GM18517 (cell line): Measurements from ENCODE around the gene NUP188.

Experiments used
- ATAC-seq: cut with Tn5 transposase; IDR thresholded peaks from one replicate; pipeline ENCODE4 v1.9.1; 2021; ENCODE audit warnings: mild to moderate bottlenecking, moderate library complexity; ENCODE audit not compliant: unreplicated experiment

The NUP188 gene

DNA sequence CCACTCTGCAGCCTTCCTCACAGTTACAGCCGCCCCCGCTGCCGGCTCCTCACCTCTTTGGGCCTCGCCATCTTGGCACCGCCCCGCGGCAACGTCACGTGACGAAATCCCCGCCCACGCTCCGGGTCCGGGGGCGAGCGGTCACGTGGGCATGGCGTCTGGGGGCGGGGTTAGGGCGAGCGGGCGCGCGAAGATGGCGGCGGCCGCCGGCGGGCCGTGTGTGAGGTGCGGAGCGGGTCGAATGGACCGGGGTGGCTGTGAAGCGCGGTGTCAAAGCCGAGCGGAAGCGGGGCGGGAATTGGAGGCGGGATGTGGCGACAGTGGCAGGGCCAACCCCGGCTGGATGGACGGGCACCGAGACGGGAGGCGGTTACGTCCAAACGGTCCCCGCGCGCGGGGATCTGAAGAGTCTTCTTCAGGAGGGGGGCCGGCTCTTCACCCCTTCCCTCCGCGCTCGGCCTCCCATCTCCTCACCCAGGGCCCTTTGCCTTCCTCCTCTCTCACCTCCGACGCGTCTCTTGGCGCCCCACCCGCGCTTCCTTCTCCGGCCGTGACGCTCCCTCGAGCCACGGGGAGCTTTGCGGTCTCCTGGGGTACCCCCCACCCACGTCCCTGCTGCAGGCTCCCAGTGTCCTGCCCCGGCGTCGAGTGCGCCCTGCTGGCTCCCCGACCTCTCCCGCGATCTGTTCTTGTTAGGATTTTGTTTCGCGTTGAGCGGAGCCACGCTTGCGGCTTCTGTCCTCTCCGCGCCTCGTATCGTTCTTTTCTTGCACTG lies at the start of gene NUP188, which contains the start of gene DOLK:
TSS of gene NUP188 (plus strand) at position 173 of the 775 bp plus-strand sequence. CDS start at position 194, 21 bp downstream.
TSS of gene DOLK (minus strand) at position 77 of the 775 bp plus-strand sequence. CDS start 300 bp downstream, outside the sequence.
- ATAC-seq: peak; percentile 62

- ATAC-seq: no peak
Observed at GRCh38 chr9:128898382-128898781, 49.1 kb upstream of the NUP188 start.

DNA sequence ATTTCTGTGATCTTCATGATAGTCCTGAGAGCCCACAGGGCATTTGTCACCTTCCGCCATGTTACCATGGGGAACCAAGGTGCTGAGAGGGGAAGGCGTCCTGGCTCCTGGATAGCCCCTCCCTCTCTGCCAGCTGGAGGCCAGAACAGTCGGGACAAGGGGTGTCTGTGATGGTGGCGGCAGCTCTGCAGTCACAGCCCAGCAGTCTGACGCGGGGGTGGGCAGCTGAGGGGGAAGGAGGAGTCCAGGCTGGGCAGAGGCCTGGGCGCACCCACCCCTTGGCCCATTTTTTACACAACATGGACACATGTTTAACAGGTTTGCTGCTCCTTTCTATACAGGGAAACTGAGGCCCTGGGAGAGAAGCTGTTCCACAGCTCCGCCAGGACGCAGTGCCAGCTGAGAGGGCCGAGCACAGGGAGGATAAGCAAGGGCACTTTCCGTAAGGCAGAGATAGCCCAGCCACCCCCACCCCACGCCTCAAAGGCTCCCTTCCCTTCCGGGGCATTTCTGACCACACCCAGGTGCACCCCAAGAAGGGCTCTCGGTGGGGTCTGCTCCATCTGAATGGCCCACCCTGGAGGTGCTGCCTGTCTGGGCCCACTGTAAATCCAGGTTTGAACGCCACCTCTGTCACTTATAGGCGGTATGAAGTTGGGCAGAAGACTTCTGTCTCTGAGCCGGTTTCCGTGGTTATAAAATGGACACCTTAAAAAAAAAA lies 48.5 kb upstream of the NUP188 start:
- ATAC-seq: no peak

DNA sequence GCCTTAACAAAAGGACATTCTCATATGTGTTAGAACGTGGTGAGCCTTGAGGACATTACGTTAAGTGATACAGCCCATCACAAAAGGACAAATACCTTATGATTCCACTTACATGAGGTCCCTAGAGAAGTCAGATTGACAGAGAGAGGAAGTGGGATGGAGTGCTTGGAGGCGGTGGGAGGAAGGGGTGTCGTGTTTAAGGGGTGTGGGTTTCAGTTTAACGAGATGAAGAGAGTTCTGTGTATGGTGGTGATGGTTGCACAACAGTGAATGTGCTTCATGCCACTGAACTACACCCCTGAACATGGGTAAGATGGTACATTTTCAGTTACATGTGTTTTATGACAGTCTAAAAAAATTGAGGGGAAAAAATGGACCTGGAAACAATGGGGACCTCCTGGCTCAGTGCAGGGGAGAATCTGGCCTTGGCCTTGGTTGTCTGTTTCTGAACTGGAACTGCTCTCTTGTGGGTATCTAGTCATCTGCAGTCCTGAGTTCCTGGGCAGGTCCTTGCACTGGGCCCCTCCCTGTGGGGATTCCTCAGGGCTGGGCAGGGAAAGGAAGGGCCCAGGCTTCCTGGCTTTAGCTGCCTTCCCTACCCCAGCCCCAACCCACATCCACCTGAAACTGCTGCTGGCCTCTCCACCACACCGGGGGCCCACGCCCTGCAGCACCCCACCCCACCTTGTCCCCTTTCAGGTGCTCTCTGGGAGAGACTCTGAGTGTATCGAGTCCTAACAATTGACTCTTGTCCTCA lies 47.8 kb upstream of the NUP188 start:
- no peak for ATAC-seq

DNA sequence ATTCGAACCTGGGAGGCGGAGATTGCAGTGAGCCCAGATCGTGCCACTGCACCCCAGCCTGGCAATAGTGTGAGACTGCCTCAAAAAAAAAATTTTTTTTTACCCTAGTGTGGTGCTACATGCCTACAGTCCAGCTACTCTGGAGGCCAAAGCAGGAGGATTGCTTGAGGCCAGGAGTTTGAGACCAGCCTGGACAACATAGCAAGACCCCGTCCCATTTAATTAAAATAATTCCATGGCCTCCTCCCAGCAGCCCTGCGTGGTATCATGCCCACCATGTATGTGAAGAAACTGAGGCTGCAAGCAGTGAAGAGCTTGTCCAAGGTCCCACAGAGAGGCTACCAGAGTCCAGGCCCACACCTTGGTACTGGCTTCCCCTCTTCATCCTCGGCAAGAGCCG lies 46.1 kb upstream of the NUP188 start:
- ATAC-seq: no peak

GRCh38 chr9:128901822-128902221 lies 45.7 kb upstream of the NUP188 start:
- peak; percentile 17 for ATAC-seq

GRCh38 chr9:128902351-128903078 lies 45.0 kb upstream of the NUP188 start:
- peak; percentile 75 for ATAC-seq

GRCh38 chr9:128903079-128903461 lies 44.4 kb upstream of the NUP188 start:
- ATAC-seq: no peak

DNA sequence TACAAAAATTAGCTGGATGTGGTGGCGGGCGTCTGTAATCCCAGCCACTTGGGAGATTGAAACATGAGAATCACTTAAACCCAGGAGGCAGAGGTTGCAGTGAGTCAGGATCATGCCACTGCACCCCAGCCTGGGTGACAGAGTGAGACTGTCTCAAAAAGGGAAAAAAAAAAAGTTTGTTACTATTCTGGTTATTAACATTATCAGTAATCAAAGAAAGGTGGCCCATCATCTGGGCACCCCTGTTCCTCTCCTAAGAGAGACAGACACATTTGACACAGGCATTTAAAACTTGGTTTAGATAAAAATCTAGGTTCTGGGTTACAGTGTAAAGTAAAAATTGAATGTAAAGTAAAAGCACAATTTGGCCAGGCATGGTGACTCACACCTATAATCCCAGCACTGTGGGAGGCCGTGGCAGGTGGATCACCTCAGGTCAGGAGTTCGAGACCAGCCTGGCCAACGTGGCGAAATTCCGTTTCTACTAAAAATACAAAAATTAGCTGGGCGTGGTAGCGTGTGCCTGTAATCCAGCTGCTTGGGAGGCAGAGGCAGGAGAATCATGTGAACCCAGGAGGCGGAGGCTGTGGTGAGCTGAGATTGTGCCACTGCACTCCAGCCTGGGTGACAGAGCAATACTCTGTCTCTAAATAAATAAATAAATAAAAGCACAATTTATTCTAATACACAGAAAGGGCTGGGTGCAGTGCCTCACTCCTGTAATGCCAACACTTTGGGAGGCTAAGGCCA lies 43.5 kb upstream of the NUP188 start:
- ATAC-seq: no peak

GRCh38 chr9:128905964-128906363 lies 41.5 kb upstream of the NUP188 start:
- ATAC-seq: no peak

- ATAC-seq: no peak
Observed at GRCh38 chr9:128906741-128907140, 40.8 kb upstream of the NUP188 start.

DNA sequence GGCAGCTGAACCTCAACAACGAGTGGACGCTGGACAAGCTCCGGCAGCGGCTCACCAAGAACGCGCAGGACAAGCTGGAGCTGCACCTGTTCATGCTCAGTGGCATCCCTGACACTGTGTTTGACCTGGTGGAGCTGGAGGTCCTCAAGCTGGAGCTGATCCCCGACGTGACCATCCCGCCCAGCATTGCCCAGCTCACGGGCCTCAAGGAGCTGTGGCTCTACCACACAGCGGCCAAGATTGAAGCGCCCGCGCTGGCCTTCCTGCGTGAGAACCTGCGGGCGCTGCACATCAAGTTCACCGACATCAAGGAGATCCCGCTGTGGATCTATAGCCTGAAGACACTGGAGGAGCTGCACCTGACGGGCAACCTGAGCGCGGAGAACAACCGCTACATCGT lies 39.1 kb upstream of the NUP188 start:
- no peak for ATAC-seq

GRCh38 chr9:128909859-128910258 lies 37.6 kb upstream of the NUP188 start:
- no peak for ATAC-seq

GRCh38 chr9:128910906-128911305 lies 36.6 kb upstream of the NUP188 start:
- no peak for ATAC-seq

DNA sequence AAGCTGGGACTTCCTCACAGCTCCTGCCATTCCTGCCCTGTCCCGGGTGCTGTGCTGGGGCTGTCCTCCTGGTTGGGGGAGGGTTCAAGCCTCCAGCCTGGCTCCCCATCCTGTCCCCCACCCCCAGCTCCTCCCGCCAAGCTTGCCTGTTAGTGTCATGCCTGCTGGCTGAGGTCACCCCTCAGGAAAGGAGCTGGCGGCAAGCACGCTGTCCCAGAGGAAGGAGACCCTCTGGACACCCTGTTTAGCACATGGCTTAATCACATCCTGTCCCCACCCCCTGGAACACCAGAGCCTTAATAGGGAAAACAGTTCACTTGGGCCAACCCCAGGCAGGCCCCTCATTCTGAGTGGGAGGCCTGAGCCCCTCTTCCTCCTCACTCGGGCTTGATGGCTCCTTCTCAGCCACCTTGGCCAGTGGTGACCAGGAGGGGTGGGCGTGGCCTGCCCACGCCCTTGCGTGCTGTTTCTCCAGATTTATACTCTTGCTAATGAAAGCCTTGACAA lies 35.9 kb upstream of the NUP188 start:
- ATAC-seq: no peak

DNA sequence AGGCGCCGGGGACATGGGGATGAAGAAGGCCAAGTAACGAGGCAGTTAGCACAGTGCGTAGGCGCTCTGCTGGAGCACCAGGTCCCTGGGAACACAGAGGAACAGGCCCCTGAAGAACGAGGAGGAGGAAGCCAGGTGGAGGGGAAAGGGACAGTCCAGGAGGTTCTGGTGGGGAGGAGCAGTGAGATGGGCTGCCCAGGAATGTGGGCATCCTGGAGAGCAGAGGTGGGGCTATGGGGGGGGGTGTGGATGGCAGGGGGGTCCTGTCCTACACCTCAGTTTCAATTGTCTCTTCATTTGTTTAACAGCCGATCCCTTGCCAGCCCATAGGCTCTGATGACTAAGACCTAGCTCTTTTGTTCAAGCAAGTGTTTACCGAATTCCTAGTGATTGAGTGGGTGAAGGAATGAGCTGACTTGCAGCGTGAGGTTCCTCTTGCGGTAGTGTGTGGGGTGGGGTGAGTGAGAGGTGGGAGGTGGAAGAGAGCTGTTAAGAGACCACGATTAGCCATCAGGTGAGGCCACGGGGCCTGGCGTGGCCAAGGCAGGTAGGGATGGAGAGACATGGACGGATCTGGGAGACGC lies 35.1 kb upstream of the NUP188 start:
- ATAC-seq: no peak

- ATAC-seq: no peak
Observed at GRCh38 chr9:128913048-128913900, 34.2 kb upstream of the NUP188 start.

- no peak for ATAC-seq
Observed at GRCh38 chr9:128913995-128914772, 33.3 kb upstream of the NUP188 start.
